Mesenchymal stem cell (in vitro differentiated cells and primary cell): Measurements from ENCODE around the gene PEDS1.

Experiments used
- DNase-seq: peaks from one replicate; pipeline ENCODE4 v3.0.0-alpha.2; 2013
- H2AFZ ChIP-seq: one replicate; pipeline ENCODE4 v1.6.1; 2013; ENCODE audit warnings: low read depth, mild to moderate bottlenecking, control low read depth, inconsistent platforms, low read length, moderate library complexity
- H2AK5ac ChIP-seq: 2 replicates; pipeline ENCODE4 v1.6.1; 2013; ENCODE audit warnings: low read length, moderate library complexity, mild to moderate bottlenecking, inconsistent platforms; ENCODE audit not compliant: severe bottlenecking
- H2BK120ac ChIP-seq: one replicate; pipeline ENCODE4 v1.6.1; 2013; ENCODE audit warnings: low read depth, mild to moderate bottlenecking, inconsistent platforms, low read length, moderate library complexity
- H2BK12ac ChIP-seq, 2 experiments: one replicate each; pipeline ENCODE4 v1.6.1; 2013; ENCODE audit warnings: inconsistent platforms in 2 of 2, low read length in 2 of 2, mild to moderate bottlenecking in 2 of 2, moderate library complexity in 2 of 2, control low read depth in 1 of 2
- H2BK15ac ChIP-seq: one replicate; pipeline ENCODE4 v1.6.1; 2013; ENCODE audit warnings: mild to moderate bottlenecking, low read depth, inconsistent platforms; ENCODE audit not compliant: poor library complexity, severe bottlenecking
- H2BK5ac ChIP-seq: 2 replicates; pipeline ENCODE4 v1.6.1; 2013; ENCODE audit warnings: low read depth, mild to moderate bottlenecking, low read length, control low read depth, inconsistent platforms; ENCODE audit not compliant: poor library complexity, severe bottlenecking
- H3K14ac ChIP-seq, 2 experiments: one replicate each; pipeline ENCODE4 v1.6.1; 2013; ENCODE audit warnings: inconsistent platforms in 2 of 2, low read length in 2 of 2, control low read depth in 1 of 2, mild to moderate bottlenecking in 1 of 2, moderate library complexity in 1 of 2
- H3K18ac ChIP-seq, 2 experiments: one replicate each; pipeline ENCODE4 v1.6.1; 2013; ENCODE audit warnings: inconsistent platforms in 2 of 2, low read length in 2 of 2, control low read depth in 1 of 2, low read depth in 1 of 2, mild to moderate bottlenecking in 1 of 2
- H3K23ac ChIP-seq, 2 experiments: one replicate each; pipeline ENCODE4 v1.6.1; 2013; ENCODE audit warnings: inconsistent platforms in 2 of 2, low read length in 2 of 2, mild to moderate bottlenecking in 2 of 2, moderate library complexity in 2 of 2, control low read depth in 1 of 2
- H3K27ac ChIP-seq: 2 replicates; pipeline ENCODE4 v1.5.1; 2013; ENCODE audit warnings: mild to moderate bottlenecking, moderate library complexity, low read length, control low read depth, inconsistent platforms; ENCODE audit not compliant: poor library complexity, severe bottlenecking
- H3K27me3 ChIP-seq, 2 experiments: 2 replicates each; pipeline versions ENCODE4 v1.6.1 to v1.7.0; 2013; ENCODE audit warnings: low read length in 2 of 2, mild to moderate bottlenecking in 2 of 2, moderate library complexity in 2 of 2, control low read depth in 1 of 2, inconsistent platforms in 1 of 2; ENCODE audit not compliant: control insufficient read depth in 1 of 2, insufficient read depth in 1 of 2
- H3K36me3 ChIP-seq, 2 experiments: 2 replicates each; pipeline versions ENCODE4 v1.6.1 to v1.7.0; 2013; ENCODE audit warnings: low read length in 2 of 2, control low read depth in 1 of 2, inconsistent platforms in 1 of 2, low read depth in 1 of 2, mild to moderate bottlenecking in 1 of 2; ENCODE audit not compliant: insufficient read depth in 2 of 2, control insufficient read depth in 1 of 2
- H3K4ac ChIP-seq, 2 experiments: one replicate each; pipeline ENCODE4 v1.6.1; 2013; ENCODE audit warnings: inconsistent platforms in 2 of 2, low read length in 2 of 2, mild to moderate bottlenecking in 2 of 2, moderate library complexity in 2 of 2, control low read depth in 1 of 2, low read depth in 1 of 2
- H3K4me1 ChIP-seq: 2 replicates; pipeline ENCODE4 v1.6.1; 2013; ENCODE audit warnings: low read depth, low read length, control low read depth; ENCODE audit not compliant: control insufficient read depth, insufficient read depth
- H3K4me2 ChIP-seq: 2 replicates; pipeline ENCODE4 v1.6.1; 2013; ENCODE audit warnings: low read length, mild to moderate bottlenecking, inconsistent platforms; ENCODE audit not compliant: poor library complexity, severe bottlenecking
- H3K4me3 ChIP-seq, 2 experiments: 2 replicates each; pipeline versions ENCODE4 v1.5.1 to v1.7.0; 2013; ENCODE audit warnings: low read length in 2 of 2, mild to moderate bottlenecking in 2 of 2, control low read depth in 1 of 2, low read depth in 1 of 2; ENCODE audit not compliant: insufficient read depth in 1 of 2
- H3K79me1 ChIP-seq: replicated peaks from 2 replicates; pipeline ENCODE4 v1.6.1; 2013; ENCODE audit warnings: mild to moderate bottlenecking, control low read depth, low read length, inconsistent platforms; ENCODE audit not compliant: poor library complexity, severe bottlenecking
- H3K9ac ChIP-seq: 2 replicates; pipeline ENCODE4 v1.7.0; 2013; ENCODE audit warnings: mild to moderate bottlenecking, low read length, moderate library complexity
- H3K9me3 ChIP-seq: 2 replicates; pipeline ENCODE4 v1.7.0; 2013; ENCODE audit warnings: mild to moderate bottlenecking, low read length; ENCODE audit not compliant: control insufficient read depth
- H4K8ac ChIP-seq: one replicate; pipeline ENCODE4 v1.6.1; 2013; ENCODE audit warnings: inconsistent platforms, mild to moderate bottlenecking, low read length, moderate library complexity
- H4K91ac ChIP-seq: one replicate; pipeline ENCODE4 v1.6.1; 2013; ENCODE audit warnings: mild to moderate bottlenecking, low read length, inconsistent platforms
- WGBS: methylation state at CpG from one replicate; pipeline ENCODE4 v1.1.7; 2013; ENCODE audit warnings: mixed read lengths; 5-methylcytosine and 5-hydroxymethylcytosine counted together

PEDS1 gene

GRCh38 chr20:50188287-50188688 is 34.8 kb upstream of the PEDS1 start:
- Histone ChIP-seq H3K18ac (no peak overlapping the region), H2BK5ac (no peak overlapping the region)

GRCh38 chr20:50187403-50188051 is 34.0 kb upstream of the PEDS1 start:
- Histone ChIP-seq H2BK120ac (no peak overlapping the region), H3K23ac (no peak overlapping the region), H3K9ac (peak overlapping the region; percentile 30), H2AFZ (no peak overlapping the region), H3K14ac (no peak overlapping the region), H2BK15ac (no peak overlapping the region), H3K4me3 (no peak overlapping the region), H3K27me3 (no peaks in the 10 kb centered on the region), H2AK5ac (no peak overlapping the region), H3K9me3 (no peaks in the 10 kb centered on the region), H3K4ac (no peak overlapping the region), H3K79me1 (no peaks in the 10 kb centered on the region), H3K27ac (peak overlapping the region; percentile 6), H4K8ac (peak overlapping the region; percentile 39), H2BK12ac (peak overlapping the region in 1 of 2 experiments; percentile 80), H3K4me1 (peaks cover 16% of the 10 kb centered on the region), H2BK5ac (no peak overlapping the region), H3K4me2 (no peak overlapping the region), H3K18ac (peak overlapping the region in 1 of 2 experiments; percentile 74), H3K36me3 (peaks cover 0 to 4% of the 10 kb centered on the region in 2 experiments), H4K91ac (no peak overlapping the region)
- 68% methylated on average over 10 of the region's 12 CpGs for WGBS
- peak; percentile 36 for DNase-seq

More at GRCh38 chr20:50188287-50188688, 34.8 kb upstream of the PEDS1 start:
- no peak overlapping the region for H2AK5ac ChIP-seq
- no peak overlapping the region for H3K23ac ChIP-seq
- H2AFZ ChIP-seq: no peak overlapping the region
- no peaks in the 10 kb centered on the region for H3K27me3 ChIP-seq
- H3K79me1 ChIP-seq: no peaks in the 10 kb centered on the region
- no peak overlapping the region for H2BK15ac ChIP-seq
- H3K36me3 ChIP-seq: peaks cover 2 to 12% of the 10 kb centered on the region in 2 experiments
- H3K4me2 ChIP-seq: no peak overlapping the region
- H3K27ac ChIP-seq: no peak overlapping the region
- H2BK12ac ChIP-seq: no peak overlapping the region
- H4K91ac ChIP-seq: peak overlapping the region; percentile 19
- no peak for DNase-seq
- no peak overlapping the region for H3K9ac ChIP-seq
- H3K4me3 ChIP-seq: no peak overlapping the region
- 96% methylated on average over 6 of the region's 6 CpGs for WGBS
- no peak overlapping the region for H2BK120ac ChIP-seq
- no peak overlapping the region for H3K4ac ChIP-seq
- no peaks in the 10 kb centered on the region for H3K9me3 ChIP-seq
- H4K8ac ChIP-seq: no peak overlapping the region
- peaks cover 21% of the 10 kb centered on the region for H3K4me1 ChIP-seq
- H3K14ac ChIP-seq: no peak overlapping the region

DNA sequence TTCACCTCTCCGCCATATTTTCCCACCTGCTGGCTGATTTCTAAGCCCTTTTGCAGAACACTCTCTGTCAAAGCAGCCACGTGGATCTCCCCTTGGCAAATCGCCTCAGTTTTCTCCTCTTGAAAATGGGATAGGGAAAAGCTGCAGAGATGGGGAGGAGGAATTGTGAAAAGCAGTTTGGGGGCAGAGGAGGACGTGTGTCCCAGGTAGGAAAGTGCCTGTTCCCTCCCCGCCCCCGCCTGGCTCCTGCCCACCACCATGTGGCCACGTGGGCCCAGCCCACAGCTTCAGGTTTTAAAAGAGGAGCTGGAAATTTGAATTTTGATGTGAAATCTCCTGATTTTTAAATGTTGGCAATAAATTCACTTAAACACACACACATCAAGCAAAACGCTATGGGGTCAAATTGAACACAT is 33.5 kb upstream of the PEDS1 start:
- Histone ChIP-seq H3K79me1 (no peaks in the 10 kb centered on the region), H2BK15ac (no peak overlapping the region), H4K91ac (no peak overlapping the region), H3K9ac (peak overlapping the region; percentile 30), H2BK120ac (no peak overlapping the region), H3K18ac (peak overlapping the region in 1 of 2 experiments; percentile 74), H2BK12ac (peak overlapping the region in 1 of 2 experiments; percentile 80), H3K36me3 (no peaks in the 10 kb centered on the region), H4K8ac (no peak overlapping the region), H3K4me2 (no peak overlapping the region), H2AK5ac (no peak overlapping the region), H2BK5ac (no peak overlapping the region), H3K4me1 (peaks cover 16% of the 10 kb centered on the region), H3K14ac (no peak overlapping the region), H3K27ac (peak overlapping the region; percentile 13), H2AFZ (no peak overlapping the region), H3K4me3 (no peak overlapping the region), H3K9me3 (no peaks in the 10 kb centered on the region), H3K27me3 (no peaks in the 10 kb centered on the region), H3K4ac (no peak overlapping the region), H3K23ac (no peak overlapping the region)
- no peak for DNase-seq
- WGBS: 68% methylated on average over 5 of the region's 8 CpGs

- Histone ChIP-seq H3K4me1 (peaks cover 16% of the 10 kb centered on the region), H2BK120ac (no peak overlapping the region), H3K9me3 (no peaks in the 10 kb centered on the region), H3K79me1 (no peaks in the 10 kb centered on the region), H2BK15ac (no peak overlapping the region), H3K4ac (no peak overlapping the region), H3K18ac (no peak overlapping the region), H4K8ac (no peak overlapping the region), H4K91ac (no peak overlapping the region), H3K4me3 (no peak overlapping the region), H2BK12ac (no peak overlapping the region), H3K27ac (no peak overlapping the region), H3K23ac (no peak overlapping the region), H3K36me3 (no peaks in the 10 kb centered on the region), H3K9ac (peak overlapping the region; percentile 12), H2AK5ac (peak overlapping the region; percentile 26), H3K14ac (no peak overlapping the region), H2BK5ac (no peak overlapping the region), H2AFZ (no peak overlapping the region), H3K27me3 (no peaks in the 10 kb centered on the region), H3K4me2 (no peak overlapping the region)
- peak; percentile 78 for DNase-seq
- 20% methylated on average over 16 of the region's 16 CpGs for WGBS
Observed at GRCh38 chr20:50186151-50186885, 32.8 kb upstream of the PEDS1 start.
